Activated naive CD4-positive, alpha-beta T cell treated with anti-CD3 and anti-CD28 coated beads, Interleukin-2, amount 50 U/mL, for 72 hours (primary cell): ENCODE results near the gene SEMA5A. TPM values are rescaled to one million over a fixed set of nuclear protein-coding genes. Genes with fewer than 3 reads are reported as not detected.

Experiments
- ATAC-seq, 2 donors: fragments of 150-1000 bp; cut with Tn5 transposase; 2 replicates each; pipeline ENCODE4 v1.10.0; 2021; ENCODE audit warnings: mild to moderate bottlenecking in 2 of 2, moderate library complexity in 2 of 2
- DNase-seq, 2 donors: peaks; one replicate each; pipeline ENCODE4 v3.0.0; 2021 to 2022; ENCODE audit warnings: low spot score in 2 of 2
- H3K27ac Mint-ChIP-seq, 2 donors: one replicate each; pipeline ENCODE4 v1.8.0; 2022; ENCODE audit warnings: mild to moderate bottlenecking in 2 of 2, mixed read lengths in 2 of 2
- H3K36me3 Mint-ChIP-seq, 2 donors: one replicate each; pipeline ENCODE4 v1.8.0; 2022; ENCODE audit warnings: mixed read lengths in 2 of 2
- H3K9me3 Mint-ChIP-seq, 2 donors: one replicate each; pipeline ENCODE4 v1.8.0; 2022; ENCODE audit warnings: mixed read lengths in 2 of 2
- total RNA-seq, 2 donors: library from RNA; stranded (reverse); gene quantifications; one replicate each; pipeline ENCODE4 v1.2.3, GENCODE V29; 2022

The SEMA5A gene
- total RNA-seq, 2 donors from 2014 or later, result not detected

DNA sequence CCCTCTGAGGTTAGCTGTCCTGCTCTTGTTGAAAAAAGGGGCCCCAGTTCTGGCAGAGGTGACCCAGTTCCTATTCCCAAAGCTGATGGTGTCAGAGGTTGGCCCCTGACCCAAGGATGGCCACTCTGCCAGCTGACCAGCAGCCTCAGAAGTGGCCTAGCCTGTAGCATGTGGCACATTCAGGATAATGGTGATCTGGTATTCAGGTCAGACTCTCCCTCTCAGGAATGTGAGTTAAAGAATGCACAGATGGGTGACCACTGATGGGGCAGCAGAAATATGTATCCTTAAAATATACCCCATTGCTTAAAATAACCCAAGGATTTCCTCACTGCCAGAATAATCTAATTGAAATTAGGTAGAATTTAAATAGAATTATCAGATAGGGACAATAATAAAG, 369.2 kb downstream of the SEMA5A start:
- ATAC-seq (no peak), DNase-seq (no peak)
- Mint-ChIP-seq H3K36me3 (no peaks in the 10 kb centered on the region), H3K27ac (no peak overlapping the region), H3K9me3 (peaks cover 1 to 11% of the 10 kb centered on the region in 2 donors)

GRCh38 chr5:9174446-9174845, 371.4 kb downstream of the SEMA5A start:
- H3K9me3 Mint-ChIP-seq, result peaks cover 9 to 11% of the 10 kb centered on the region in 2 donors
- DNase-seq (no peak), ATAC-seq (no peak)
- peaks cover 0 to 9% of the 10 kb centered on the region in 2 donors for H3K36me3 Mint-ChIP-seq
- H3K27ac Mint-ChIP-seq, result no peak overlapping the region

DNA sequence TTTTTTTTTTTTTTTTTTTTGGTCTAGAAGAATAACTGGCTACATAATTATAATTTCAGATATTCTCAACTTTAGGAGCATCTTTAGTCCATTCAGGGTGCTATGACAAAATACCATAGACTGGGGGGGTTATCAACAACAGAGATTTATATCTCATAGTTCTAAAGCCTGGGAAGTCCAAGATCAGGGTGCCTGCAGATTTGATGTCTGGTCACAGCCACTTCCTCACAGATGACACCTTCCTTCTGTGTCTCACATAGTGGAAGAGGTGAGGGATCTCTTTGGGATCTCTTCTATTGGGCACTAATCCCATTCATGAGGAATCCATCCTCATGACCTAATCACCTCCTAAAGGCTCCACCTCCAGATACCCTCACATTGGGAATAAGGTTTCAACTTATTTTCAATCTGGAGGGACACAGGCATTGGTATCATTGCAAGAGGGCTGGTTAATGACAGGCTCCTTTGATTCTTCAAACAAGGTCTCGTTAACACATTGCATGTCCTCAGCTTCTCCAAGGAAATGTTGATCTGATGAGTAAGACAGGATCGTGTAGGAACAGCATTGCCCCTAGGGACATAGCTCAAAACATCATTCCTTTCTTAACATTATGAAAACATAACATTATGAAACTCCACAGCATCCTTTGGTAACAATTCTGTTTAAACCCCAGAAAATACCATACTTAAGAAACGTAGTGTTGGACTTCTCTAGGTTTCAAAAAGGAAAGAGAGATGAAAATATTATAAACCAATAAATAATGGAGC, 372.4 kb downstream of the SEMA5A start:
- H3K27ac Mint-ChIP-seq, result no peak overlapping the region
- H3K36me3 Mint-ChIP-seq, result peaks cover 0 to 9% of the 10 kb centered on the region in 2 donors
- DNase-seq, result no peak
- peaks cover 9 to 11% of the 10 kb centered on the region in 2 donors for H3K9me3 Mint-ChIP-seq
- no peak for ATAC-seq

DNA sequence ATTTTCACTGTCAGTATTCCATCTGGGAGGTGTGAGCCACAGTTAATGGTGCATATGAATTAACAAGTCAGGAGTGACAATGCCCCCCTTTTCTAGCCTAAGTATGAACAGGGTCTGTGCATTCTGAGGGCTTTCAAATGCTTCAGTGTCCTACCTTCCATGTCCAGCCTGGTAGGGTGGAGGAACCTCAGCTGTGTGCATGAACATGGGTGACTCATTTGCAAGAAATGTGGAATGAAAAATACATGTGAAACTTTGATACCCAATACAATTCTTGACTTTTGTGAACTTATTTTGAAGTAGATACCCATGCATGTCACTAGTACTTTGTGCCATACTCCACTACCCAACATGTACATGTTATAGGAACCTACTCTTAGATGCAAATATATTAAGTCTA, 375.8 kb downstream of the SEMA5A start:
- Mint-ChIP-seq H3K27ac (no peak overlapping the region), H3K9me3 (peaks cover 6 to 9% of the 10 kb centered on the region in 2 donors), H3K36me3 (peaks cover 0 to 9% of the 10 kb centered on the region in 2 donors)
- ATAC-seq, result no peak
- DNase-seq, result no peak

DNA sequence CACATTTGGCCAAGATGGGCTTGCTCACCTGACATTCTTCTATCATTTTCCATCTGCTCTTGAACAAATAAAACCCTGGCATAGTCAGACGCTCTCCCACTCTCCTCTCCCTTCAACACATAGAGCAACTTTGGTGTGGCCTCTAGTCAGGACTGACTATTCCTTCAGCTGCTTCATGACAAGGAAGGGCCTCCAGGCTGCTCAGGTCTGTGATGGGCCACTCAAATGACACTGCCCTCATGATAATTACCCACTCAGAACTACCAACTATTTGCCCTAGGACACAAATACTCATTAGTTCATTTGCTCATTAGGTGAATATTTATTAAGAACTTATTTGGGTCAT, 376.3 kb downstream of the SEMA5A start:
- Mint-ChIP-seq H3K27ac (no peak overlapping the region), H3K36me3 (peaks cover 0 to 9% of the 10 kb centered on the region in 2 donors), H3K9me3 (peaks cover 5 to 9% of the 10 kb centered on the region in 2 donors)
- ATAC-seq (no peak), DNase-seq (no peak)

- Mint-ChIP-seq H3K36me3 (peaks cover 0 to 9% of the 10 kb centered on the region in 2 donors), H3K27ac (no peak overlapping the region), H3K9me3 (peaks cover 0 to 9% of the 10 kb centered on the region in 2 donors)
- DNase-seq (no peak), ATAC-seq (no peak)
Measured at GRCh38 chr5:9168791-9169556, 376.9 kb downstream of the SEMA5A start.

GRCh38 chr5:9166202-9167112, 379.4 kb downstream of the SEMA5A start:
- DNase-seq, result no peak
- H3K9me3 Mint-ChIP-seq, result peaks cover 0 to 6% of the 10 kb centered on the region in 2 donors
- no peak overlapping the region for H3K27ac Mint-ChIP-seq
- peaks cover 0 to 7% of the 10 kb centered on the region in 2 donors for H3K36me3 Mint-ChIP-seq
- ATAC-seq, result no peak

DNA sequence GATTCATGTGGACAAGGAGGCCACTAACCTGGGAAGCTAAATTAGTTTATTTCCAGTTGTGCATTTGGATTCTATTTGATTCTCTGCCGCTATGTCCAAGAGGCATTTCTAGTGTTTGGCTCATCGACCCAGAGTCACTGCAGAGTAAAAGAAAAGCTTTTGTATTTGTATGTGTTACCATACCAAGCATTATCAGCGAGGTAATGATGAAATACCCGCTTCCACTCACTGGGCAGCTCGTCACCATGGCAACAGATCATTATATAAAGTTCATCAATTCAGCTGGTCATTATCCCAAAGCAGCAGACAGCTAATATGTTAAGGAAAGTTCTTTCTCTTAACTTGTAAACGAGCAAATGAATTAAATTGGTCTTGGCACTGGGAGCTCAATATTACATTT, 380.3 kb downstream of the SEMA5A start:
- Mint-ChIP-seq H3K9me3 (no peaks in the 10 kb centered on the region), H3K36me3 (no peaks in the 10 kb centered on the region), H3K27ac (no peak overlapping the region)
- no peak for DNase-seq
- no peak for ATAC-seq

DNA sequence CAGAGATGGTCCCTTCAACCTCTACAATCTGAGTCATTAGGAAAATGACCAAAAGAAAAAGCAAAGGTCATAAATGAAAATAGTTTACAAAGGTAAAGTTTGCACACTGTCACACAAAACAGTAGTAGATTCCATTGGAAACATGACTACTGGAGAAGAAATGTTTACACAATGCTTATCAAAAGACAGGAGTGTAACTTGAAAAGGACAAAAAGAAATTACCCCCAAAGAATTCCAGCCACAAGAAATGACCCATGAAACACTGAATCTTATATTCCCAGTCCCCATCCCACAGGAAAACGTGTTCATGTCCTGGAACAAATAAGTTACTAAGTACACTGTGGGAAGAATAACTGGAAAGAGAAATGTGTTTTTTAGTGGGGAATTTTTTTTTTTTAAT, 385.1 kb downstream of the SEMA5A start:
- Mint-ChIP-seq H3K36me3 (no peaks in the 10 kb centered on the region), H3K9me3 (peaks cover 0 to 12% of the 10 kb centered on the region in 2 donors), H3K27ac (no peak overlapping the region)
- no peak for ATAC-seq
- DNase-seq, result no peak

DNA sequence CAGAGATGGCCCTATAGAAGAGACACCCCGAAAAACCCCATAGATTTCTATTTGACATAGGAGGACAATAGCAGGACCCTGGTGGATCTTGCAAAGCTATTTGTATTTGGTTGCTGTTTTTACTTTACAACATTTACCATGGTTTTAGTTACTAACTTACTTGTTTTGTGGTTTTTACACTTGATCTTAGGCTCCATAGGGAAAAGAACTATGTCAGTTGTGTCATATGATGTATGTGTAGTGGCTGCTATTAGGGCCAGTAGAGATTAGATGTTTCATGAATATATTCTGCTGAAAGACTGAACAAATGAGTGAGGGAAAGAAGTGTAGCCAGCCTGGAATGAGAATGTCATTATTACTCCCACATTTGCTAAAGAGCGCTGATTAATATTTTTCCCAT, 388.1 kb downstream of the SEMA5A start:
- Mint-ChIP-seq H3K36me3 (no peaks in the 10 kb centered on the region), H3K9me3 (peaks cover 0 to 17% of the 10 kb centered on the region in 2 donors)
- no peak for ATAC-seq

DNA sequence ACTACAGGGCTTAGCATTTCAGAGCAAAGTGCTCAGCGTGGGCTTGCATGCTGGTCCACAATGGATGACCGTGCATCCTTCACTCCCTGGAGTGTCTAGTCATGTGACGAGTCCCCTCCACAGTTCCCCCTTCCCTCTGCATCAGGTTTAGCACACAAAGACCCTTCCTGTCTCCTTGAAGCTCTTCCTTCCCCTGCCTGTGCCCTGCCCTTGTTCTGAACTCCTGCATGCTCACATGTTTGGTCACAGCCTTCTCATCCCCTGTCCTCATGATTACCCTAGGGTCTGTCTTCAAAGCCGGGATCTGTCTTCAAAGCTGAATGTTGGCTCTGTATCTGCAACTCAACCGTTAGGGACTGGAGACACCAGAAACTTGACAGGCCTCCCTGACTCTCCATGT, 388.9 kb downstream of the SEMA5A start:
- no peak overlapping the region for H3K27ac Mint-ChIP-seq
- DNase-seq, result no peak
- no peaks in the 10 kb centered on the region for H3K36me3 Mint-ChIP-seq
- peaks cover 0 to 17% of the 10 kb centered on the region in 2 donors for H3K9me3 Mint-ChIP-seq
- ATAC-seq, result no peak

More for the DNA sequence above, 388.1 kb downstream of the SEMA5A start:
- no peak for DNase-seq
- H3K27ac Mint-ChIP-seq, result no peak overlapping the region

- Mint-ChIP-seq H3K36me3 (no peaks in the 10 kb centered on the region), H3K27ac (no peak overlapping the region), H3K9me3 (peaks cover 0 to 17% of the 10 kb centered on the region in 2 donors)
- DNase-seq (no peak), ATAC-seq (no peak)
Measured at GRCh38 chr5:9156282-9156681, 389.6 kb downstream of the SEMA5A start.

DNA sequence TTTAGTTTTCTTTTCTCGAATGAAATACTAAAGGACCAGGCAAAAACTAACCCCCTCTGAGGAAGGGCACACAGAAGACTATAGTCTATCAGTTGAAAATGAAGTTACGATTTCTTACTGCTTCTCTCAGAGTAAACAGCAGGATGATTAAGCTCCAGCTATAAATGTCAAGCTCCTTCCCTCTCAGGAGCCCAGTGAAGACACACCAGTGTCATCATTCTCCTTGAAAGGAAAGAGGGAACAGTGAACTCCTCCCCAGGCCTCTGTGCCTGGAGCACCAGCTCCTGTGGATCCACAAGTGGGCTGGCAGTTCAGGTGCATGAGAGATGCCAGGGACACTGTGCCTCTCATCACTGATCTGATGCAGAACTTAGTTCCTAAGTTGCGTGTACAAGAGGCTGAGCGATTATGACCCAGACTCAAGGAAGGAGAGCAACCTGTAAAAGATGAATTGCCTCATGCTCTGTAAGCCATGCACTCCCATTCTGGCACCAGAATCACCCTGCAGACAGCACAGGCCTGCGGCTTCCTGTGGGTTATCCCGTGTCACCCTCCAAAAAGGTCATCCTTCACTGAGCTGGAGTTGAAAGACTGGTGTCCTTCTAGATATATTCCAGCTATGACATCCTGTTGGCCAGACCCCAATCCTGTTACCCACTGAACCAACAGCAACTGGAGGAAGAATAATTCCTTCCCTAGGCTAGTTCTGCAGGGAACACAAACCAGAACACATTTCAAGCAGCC, 394.0 kb downstream of the SEMA5A start:
- ATAC-seq, result no peak
- no peak for DNase-seq
- Mint-ChIP-seq H3K9me3 (peaks cover 0 to 11% of the 10 kb centered on the region in 2 donors), H3K36me3 (no peaks in the 10 kb centered on the region), H3K27ac (no peak overlapping the region)

- Mint-ChIP-seq H3K27ac (no peak overlapping the region), H3K36me3 (no peaks in the 10 kb centered on the region), H3K9me3 (peaks cover 1% of the 10 kb centered on the region in 2 donors)
- DNase-seq (no peak), ATAC-seq (no peak)
Measured at GRCh38 chr5:9149988-9150387, 395.9 kb downstream of the SEMA5A start.

GRCh38 chr5:9148242-9148641, 397.6 kb downstream of the SEMA5A start:
- H3K9me3 Mint-ChIP-seq, result peaks cover 0 to 6% of the 10 kb centered on the region in 2 donors
- no peak for ATAC-seq
- no peaks in the 10 kb centered on the region for H3K36me3 Mint-ChIP-seq
- no peak overlapping the region for H3K27ac Mint-ChIP-seq
- no peak for DNase-seq

DNA sequence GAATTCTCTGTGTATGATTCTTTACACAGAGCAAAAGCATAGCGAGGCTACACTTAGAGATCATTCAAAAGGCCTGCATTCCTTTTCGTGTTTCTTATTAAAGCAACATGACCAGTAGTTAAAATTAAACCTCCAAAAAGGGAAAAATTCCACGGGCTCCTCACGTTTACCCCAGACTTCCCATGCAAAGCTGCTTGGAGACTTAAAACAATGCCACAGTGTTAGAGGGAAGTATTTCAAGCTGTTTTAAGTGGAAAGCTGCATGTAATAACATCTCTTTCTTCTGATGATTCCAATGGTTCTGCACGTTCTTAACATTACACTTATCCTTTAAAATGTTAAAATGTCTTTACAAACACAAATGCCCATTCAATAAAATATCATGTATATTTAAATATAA, 405.2 kb downstream of the SEMA5A start:
- DNase-seq, result no peak
- ATAC-seq, result no peak
- H3K27ac Mint-ChIP-seq, result no peak overlapping the region
- no peaks in the 10 kb centered on the region for H3K36me3 Mint-ChIP-seq
- H3K9me3 Mint-ChIP-seq, result peaks cover 3 to 10% of the 10 kb centered on the region in 2 donors
